HFF-Myc (cell line): ENCODE measurements around the gene TMEM258.

ENCODE experiments used
- DNase-seq: peaks from one replicate; pipeline ENCODE4 v3.0.0-alpha.2; 2011; ENCODE audit warnings: low read depth; ENCODE audit errors: extremely low read depth
- H3K4me3 ChIP-seq: replicated peaks from 2 replicates; pipeline ENCODE4 v1.5.1; 2011; ENCODE audit warnings: low read depth, mild to moderate bottlenecking, control low read depth, low read length
- CTCF ChIP-seq: IDR thresholded peaks from 2 replicates; pipeline ENCODE4 v1.5.1; 2012; ENCODE audit warnings: mild to moderate bottlenecking, low read depth, low read length, control low read depth; ENCODE audit errors: missing control alignments

Gene TMEM258

GRCh38 chr11:61781585-61781984 is 10.8 kb downstream of the TMEM258 start:
- H3K4me3 ChIP-seq = no peak overlapping the region
- TF ChIP-seq CTCF = no peak
- DNase-seq = no peak

GRCh38 chr11:61780581-61781162 is 11.7 kb downstream of the TMEM258 start:
- no peak for TF ChIP-seq CTCF
- H3K4me3 ChIP-seq = no peak overlapping the region

GRCh38 chr11:61779666-61780525 is 12.5 kb downstream of the TMEM258 start:
- no peak for DNase-seq
- TF ChIP-seq CTCF = no peak

More at GRCh38 chr11:61780581-61781162, 11.7 kb downstream of the TMEM258 start:
- no peak for DNase-seq

GRCh38 chr11:61778920-61779650 is 13.3 kb downstream of the TMEM258 start:
- H3K4me3 ChIP-seq = no peak overlapping the region
- DNase-seq = no peak
- no peak for TF ChIP-seq CTCF

More at GRCh38 chr11:61779666-61780525, 12.5 kb downstream of the TMEM258 start:
- H3K4me3 ChIP-seq = no peak overlapping the region

- no peak for TF ChIP-seq CTCF
- DNase-seq = no peak
- no peak overlapping the region for H3K4me3 ChIP-seq
Measured at GRCh38 chr11:61778357-61778886, 14.0 kb downstream of the TMEM258 start.

- no peak overlapping the region for H3K4me3 ChIP-seq
- DNase-seq = no peak
- no peak for TF ChIP-seq CTCF
Measured at GRCh38 chr11:61777234-61778090, 14.9 kb downstream of the TMEM258 start.
